Adrenal gland (tissue), 12 donors: Measurements from ENCODE around the gene CHAMP1. TPM values are rescaled to one million over a fixed set of nuclear protein-coding genes. Genes with fewer than 3 reads are reported as not detected.

ENCODE experiments used
- DNase-seq, 7 donors: peaks; one replicate each; pipeline ENCODE4 v3.0.0-alpha.2; 2019 to 2020
- H3K27ac ChIP-seq, 5 donors: fragments of 200-600 bp; sonication (generic) in 4 of 5; 1 replicate in 3 of 5; 2 replicates in 2 of 5; pipeline versions ENCODE4 v1.5.1 to v1.8.0; 2016 to 2020; ENCODE audit warnings: mild to moderate bottlenecking in 1 of 5
- H3K27me3 ChIP-seq: fragments of 200-600 bp; 2 replicates; pipeline ENCODE4 v1.8.0; 2021
- H3K36me3 ChIP-seq, 2 donors: fragments of 200-600 bp; replicated peaks in 1 of 2; 1 replicate in 1 of 2; 2 replicates in 1 of 2; pipeline versions ENCODE4 v1.5.1 to v1.8.0; 2018 to 2022
- H3K4me1 ChIP-seq, 2 donors: fragments of 200-600 bp; replicated peaks in 1 of 2; 1 replicate in 1 of 2; 2 replicates in 1 of 2; pipeline versions ENCODE4 v1.5.1 to v1.8.0; 2018 to 2021
- H3K4me3 ChIP-seq, 4 donors: fragments of 200-600 bp; sonication (generic) in 3 of 4; one replicate each; pipeline ENCODE4 v1.5.1; 2016 to 2018
- H3K9me3 ChIP-seq, 3 donors: fragments of 200-600 bp; sonication (generic) in 1 of 3; replicated peaks in 1 of 3; 1 replicate in 2 of 3; 2 replicates in 1 of 3; pipeline versions ENCODE4 v1.5.1 to v1.8.0; 2016 to 2021
- CTCF ChIP-seq, 6 experiments: fragments of 450-650 bp in 4 of 6; fragments of 200-600 bp in 2 of 6; sonication (generic) in 1 of 6; IDR thresholded peaks; 1 replicate in 5 of 6; 2 replicates in 1 of 6; pipeline versions ENCODE4 v1.5.1 to v1.8.0; 2016 to 2021; ENCODE audit warnings: antibody characterized with exemption in 6 of 6, mild to moderate bottlenecking in 2 of 6, moderate library complexity in 1 of 6
- POLR2A ChIP-seq, 2 donors: fragments of 450-650 bp; IDR thresholded peaks; one replicate each; pipeline ENCODE4 v1.6.1; 2017; ENCODE audit warnings: antibody characterized with exemption in 2 of 2, mild to moderate bottlenecking in 2 of 2, moderate library complexity in 1 of 2
- WGBS, 4 donors: extraction: QIAGEN DNeasy Blood & Tissue Kit in 2 of 4; methylation state at CpG; one replicate each; pipeline versions ENCODE4 v1.1.5 to v1.1.7; 2013 to 2017; 5-methylcytosine and 5-hydroxymethylcytosine counted together
- intact Hi-C, 2 donors: fragments of 100-400 bp; cut with DNase I; formaldehyde crosslinking; loops; one replicate each; pipeline versions ENCODE4 v1.14.1 to v1.15.0; 2022 to 2023
- polyA plus RNA-seq, 3 donors: library from polyadenylated mRNA; stranded (reverse); fragments of 200-250 nt in 2 of 3; fragments of 350-450 nt in 1 of 3; fragmentation: Illumina TruSeq in 1 of 3; extraction: RNeasy Lipid Tissue Mini Kit (QIAGEN cat#74804) in 1 of 3; gene quantifications; one replicate each; pipeline ENCODE4 v1.2.3, GENCODE V29; 2013 to 2014
- total RNA-seq, 9 donors: library from RNA; depleted of rRNA in 4 of 9; stranded (reverse); fragments of >200 nt in 4 of 9; fragments of 120-200 nt in 1 of 9; fragmentation: NEBNext Ultra II Directional in 1 of 9; extraction: Animal tissue kit (Norgen Biotek cat#: 25700) in 1 of 9; gene quantifications; one replicate each; pipeline versions ENCODE4 v1.1.0 to v1.2.4, GENCODE V29; 2013 to 2023
- donor health status: healthy with polysubstance abuse.
- donor health status: Bipolar disorder and iron deficiency.
- donor health status: DM: yes; HTN: yes; CAD: no.
- donor health status: DM: no; HTN: no; CAD: no.
- donor health status: DM: no; HTN: no; CAD: no.
- donor health status: DM: yes; HTN: yes; CAD: no.

Gene CHAMP1
- total and polyA plus RNA-seq, 12 donors: 3.8 to 23.9 (median 19.4) TPM

DNA sequence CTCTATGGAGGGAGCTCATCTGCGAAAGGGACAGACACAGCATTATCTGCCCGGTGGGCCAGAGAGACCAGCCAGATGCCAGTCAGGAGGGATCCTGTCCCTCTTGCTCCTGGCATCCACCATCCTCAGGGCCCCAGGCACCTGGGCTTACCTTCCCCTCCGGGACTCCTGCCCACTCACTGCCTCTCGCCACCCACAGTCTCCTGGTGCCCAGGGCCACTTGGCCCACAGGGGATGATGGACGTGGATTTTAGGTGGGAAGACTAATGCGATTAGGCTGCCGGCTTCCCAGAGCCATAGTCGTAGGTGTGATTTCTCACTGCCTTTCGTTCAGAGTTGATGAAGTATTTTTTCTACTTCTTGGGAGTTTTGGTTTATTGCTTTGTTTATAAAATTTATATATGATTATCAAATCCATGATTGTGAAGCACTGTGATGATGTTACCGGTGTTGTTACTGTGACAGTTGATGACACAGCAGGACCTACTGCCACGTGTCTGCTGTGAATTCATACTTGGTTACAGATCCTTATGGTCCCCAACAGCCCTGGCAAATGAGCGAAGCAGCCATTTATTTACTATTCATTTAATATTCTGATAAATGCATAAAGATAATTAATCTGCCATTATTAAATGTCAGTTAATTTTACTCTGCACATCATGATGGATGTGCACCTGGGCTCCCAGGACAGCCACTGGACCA, 14.5 kb upstream of the CHAMP1 start:
- no peak overlapping the region for H3K27ac ChIP-seq
- H3K36me3 ChIP-seq: peaks cover 0 to 54% of the 10 kb centered on the region in 2 donors
- intact Hi-C loops: no loop called here
- DNase-seq: no peak
- H3K9me3 ChIP-seq: no peaks in the 10 kb centered on the region
- 91 to 96% (median 95%) methylated on average over 12 of the region's 12 CpGs for WGBS, 4 donors
- no peaks in the 10 kb centered on the region for H3K27me3 ChIP-seq
- no peak overlapping the region for H3K4me3 ChIP-seq
- no peaks in the 10 kb centered on the region for H3K4me1 ChIP-seq
- TF ChIP-seq CTCF (IDR thresholded peaks at IDR 0.05): no peak
- no peak for TF ChIP-seq POLR2A (IDR thresholded peaks at IDR 0.05)

DNA sequence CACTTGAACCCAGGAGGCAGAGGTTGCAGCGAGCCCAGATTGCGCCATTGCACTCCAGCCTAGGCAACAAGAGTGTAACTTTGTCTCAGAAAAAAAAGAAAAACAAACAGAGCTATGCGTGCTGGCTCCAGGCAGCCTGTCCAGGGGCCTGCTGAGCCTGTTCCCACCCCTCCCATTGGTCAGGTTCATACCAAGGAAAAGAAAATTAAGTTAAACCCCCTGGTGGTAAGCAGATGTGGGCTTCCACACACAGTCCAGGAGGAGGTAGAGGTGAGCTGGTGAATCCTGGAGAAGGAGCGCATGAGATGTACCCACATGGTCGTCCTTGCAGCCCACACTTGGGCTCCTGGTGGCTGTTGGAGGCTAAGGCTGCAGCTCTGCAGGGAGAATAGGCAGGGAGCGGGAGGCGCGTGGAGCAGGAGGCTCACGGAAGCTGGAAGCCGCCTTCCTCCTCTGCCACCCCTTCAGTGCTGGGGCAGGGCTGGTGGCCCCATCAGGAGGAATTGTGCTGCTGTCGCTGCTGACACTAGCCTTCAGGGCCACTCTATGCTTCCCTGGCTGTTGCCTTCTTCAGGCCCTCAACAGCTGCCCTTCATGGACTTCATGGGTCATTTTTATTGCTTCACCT, 10.5 kb upstream of the CHAMP1 start:
- Histone ChIP-seq H3K9me3 (no peaks in the 10 kb centered on the region), H3K27me3 (no peaks in the 10 kb centered on the region), H3K4me1 (no peaks in the 10 kb centered on the region), H3K4me3 (no peak overlapping the region), H3K27ac (no peak overlapping the region), H3K36me3 (peaks cover 0 to 64% of the 10 kb centered on the region in 2 donors)
- no peak for DNase-seq
- 88 to 95% (median 93%) methylated on average over 10 to 11 of the region's 11 CpGs for WGBS, 4 donors
- TF ChIP-seq CTCF (IDR thresholded peaks at IDR 0.05): no peak
- TF ChIP-seq POLR2A (IDR thresholded peaks at IDR 0.05): no peak
- intact Hi-C loops: no loop called here

GRCh38 chr13:114304346-114305034, 9.8 kb upstream of the CHAMP1 start:
- Histone ChIP-seq H3K27me3 (no peaks in the 10 kb centered on the region), H3K4me3 (no peak overlapping the region), H3K9me3 (no peaks in the 10 kb centered on the region), H3K4me1 (no peaks in the 10 kb centered on the region), H3K27ac (no peak overlapping the region), H3K36me3 (peaks cover 0 to 57% of the 10 kb centered on the region in 2 donors)
- TF ChIP-seq POLR2A (IDR thresholded peaks at IDR 0.05) (no peak), CTCF (IDR thresholded peaks at IDR 0.05) (no peak)
- no peak for DNase-seq
- WGBS, 4 donors: 89 to 93% (median 91%) methylated on average over 13 of the region's 13 CpGs
- intact Hi-C loops: no loop called here

GRCh38 chr13:114309086-114309485, 5.2 kb upstream of the CHAMP1 start:
- intact Hi-C loops: no loop called here
- Histone ChIP-seq H3K4me3 (no peak overlapping the region), H3K27ac (no peak overlapping the region), H3K4me1 (peaks cover 0 to 8% of the 10 kb centered on the region in 2 donors), H3K27me3 (no peaks in the 10 kb centered on the region), H3K36me3 (peaks cover 0 to 24% of the 10 kb centered on the region in 2 donors), H3K9me3 (no peaks in the 10 kb centered on the region)
- 87 to 100% (median 96%) methylated on average over 2 of the region's 2 CpGs for WGBS, 4 donors
- no peak for TF ChIP-seq CTCF (IDR thresholded peaks at IDR 0.05)
- TF ChIP-seq POLR2A (IDR thresholded peaks at IDR 0.05): no peak
- DNase-seq: no peak
